GM12878 (cell line): Measurements from ENCODE around the gene PRRC2A.

Experiments
- CTCF ChIP-seq, 3 experiments: IDR thresholded peaks in 2 of 3; conservative IDR thresholded peaks in 1 of 3; 2 replicates each; pipeline ENCODE4 v1.5.1; 2011; ENCODE audit warnings: low read depth in 3 of 3, low read length in 3 of 3, mild to moderate bottlenecking in 3 of 3, control low read depth in 2 of 3, moderate library complexity in 2 of 3, inconsistent platforms in 1 of 3, mixed read lengths in 1 of 3; ENCODE audit not compliant: control insufficient read depth in 2 of 3, insufficient read depth in 1 of 3; ENCODE audit errors: extremely low read depth in 1 of 3
- EP300 ChIP-seq, 2 experiments: fragments of 150-350 bp in 1 of 2; IDR thresholded peaks; 2 replicates each; pipeline ENCODE4 v1.6.1; 2011 to 2012; ENCODE audit warnings: low read depth in 2 of 2, low read length in 2 of 2, borderline replicate concordance in 1 of 2, improper control_type of control experiment in 1 of 2, inconsistent platforms in 1 of 2; ENCODE audit not compliant: control insufficient read depth in 1 of 2
- ETV6 ChIP-seq, 2 experiments: fragments of 450-650 bp in 1 of 2; IDR thresholded peaks in 1 of 2; conservative IDR thresholded peaks in 1 of 2; 2 replicates each; pipeline ENCODE4 v1.6.1; 2014; ENCODE audit warnings: antibody characterized with exemption in 1 of 2, borderline replicate concordance in 1 of 2, low read depth in 1 of 2, mild to moderate bottlenecking in 1 of 2, moderate library complexity in 1 of 2
- POLR2A ChIP-seq: IDR thresholded peaks from 2 replicates; pipeline ENCODE4 v1.6.1; 2011; ENCODE audit warnings: low read depth, mild to moderate bottlenecking, low read length
- REST ChIP-seq: IDR thresholded peaks from 2 replicates; pipeline ENCODE4 v1.6.1; 2012; ENCODE audit warnings: mild to moderate bottlenecking, low read depth, low read length
- RFX5 ChIP-seq: IDR thresholded peaks from 2 replicates; pipeline ENCODE4 v1.6.1; 2011; ENCODE audit warnings: low read depth, low read length, improper control_type of control experiment
- SIN3A ChIP-seq: IDR thresholded peaks from 2 replicates; pipeline ENCODE4 v1.6.1; 2012; ENCODE audit warnings: low read depth, low read length, improper control_type of control experiment
- STAT3 ChIP-seq: IDR thresholded peaks from 2 replicates; pipeline ENCODE4 v1.6.1; 2011; ENCODE audit warnings: low read depth, low read length, improper control_type of control experiment

GRCh38 chr6:31681135-31681671, 60.7 kb downstream of the PRRC2A start:
- TF ChIP-seq STAT3 (no peak), EP300 (IDR thresholded peaks at IDR 0.05; ENCODE audit: borderline replicate concordance in 1 of 2, control insufficient read depth in 1 of 2, low read depth in 2 of 2, low read length in 2 of 2) (no peak), REST (no peak), ETV6 (conservative IDR thresholded peaks at IDR 0.05 in 1 of 2, IDR thresholded peaks at IDR 0.05 in 1 of 2; ENCODE audit: borderline replicate concordance in 1 of 2, low read depth in 1 of 2) (no peak), POLR2A (no peak), CTCF (IDR thresholded peaks at IDR 0.05 in 2 of 3, conservative IDR thresholded peaks at IDR 0.05 in 1 of 3; ENCODE audit: control insufficient read depth in 2 of 3, extremely low read depth in 1 of 3, insufficient read depth in 1 of 3, low read depth in 3 of 3, low read length in 3 of 3) (peak in 1 of 3 experiments; percentile 32; a peak in 3 of 6 replicates), RFX5 (no peak), SIN3A (no peak)
